ENCODE measurements around the gene KCND2. TPM values are rescaled to one million over a fixed set of nuclear protein-coding genes. Genes with fewer than 3 reads are reported as not detected.

Gene KCND2
- total and polyA plus RNA-seq, 2 of the 4 experiments (the other 2 are of a cell fraction) = under 0.01 TPM; not detected in 1

DNA sequence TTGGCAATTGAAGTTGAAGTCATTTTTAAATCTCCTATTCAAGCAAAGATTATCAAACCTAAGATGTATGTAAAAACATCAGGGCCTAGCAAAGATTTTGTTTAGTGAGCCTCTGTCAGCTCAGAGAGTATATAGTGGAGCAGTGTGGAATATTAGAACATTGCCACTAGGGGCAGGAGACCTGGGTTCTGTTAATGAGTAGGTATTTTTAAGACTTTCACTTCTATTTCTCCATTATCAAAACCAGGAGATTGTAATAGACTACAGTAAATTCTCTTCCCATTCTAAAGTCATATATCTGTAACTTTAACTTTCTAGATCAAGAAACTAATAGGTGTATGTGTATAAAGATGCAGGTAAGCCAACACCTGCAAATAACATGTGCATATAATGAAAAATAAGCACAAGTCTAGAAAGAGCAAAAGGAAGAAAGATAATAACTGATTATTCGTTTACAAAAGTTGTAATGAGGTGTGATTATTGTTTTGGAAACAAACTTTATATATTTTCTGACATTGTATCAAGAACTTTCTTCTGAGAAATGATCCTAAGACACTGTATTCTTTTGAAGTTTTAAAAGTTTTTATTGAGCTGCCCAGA lies 64.4 kb downstream of the KCND2 start:
- H3K9me3 ChIP-seq (ENCODE audit: control insufficient read depth, insufficient read depth, low read length) = no peaks in the 10 kb centered on the region
- H2BK15ac ChIP-seq (ENCODE audit: low read depth, low read length) = no peak overlapping the region
- no peaks in the 10 kb centered on the region for H3K27me3 ChIP-seq (ENCODE audit: control insufficient read depth, insufficient read depth, low read length)
- H3K79me1 ChIP-seq (ENCODE audit: low read depth in 1 of 2, low read length in 2 of 2) = no peaks in the 10 kb centered on the region
- H4K20me1 ChIP-seq (ENCODE audit: insufficient read depth, low read length) = no peaks in the 10 kb centered on the region
- H2BK20ac ChIP-seq (ENCODE audit: low read depth, low read length) = no peak overlapping the region
- peak; percentile 0 for DNase-seq
- H4K5ac ChIP-seq (ENCODE audit: low read depth, low read length) = no peak overlapping the region
- H3K4ac ChIP-seq (ENCODE audit: low read depth, low read length) = no peak overlapping the region
- H3K18ac ChIP-seq (ENCODE audit: low read depth, low read length) = no peak overlapping the region
- H3K4me2 ChIP-seq (ENCODE audit: low read depth, low read length) = no peak overlapping the region
- H3K56ac ChIP-seq (ENCODE audit: extremely low read depth, insufficient read depth, low read length) = no peak overlapping the region
- dilution Hi-C loops (cut with HindIII; ENCODE audit: low sequenced_read_pairs, unreplicated experiment) (no loop called here), intact Hi-C loops (cut with micrococcal nuclease) (loop anchor here (10.0 kb wide), 1 partner anchor 1063 kb away; no protein-coding TSS in a partner anchor), in situ Hi-C loops (cut with MboI; ENCODE audit: low sequenced_read_pairs) (no loop called here)
- H2BK120ac ChIP-seq (ENCODE audit: low read depth, low read length) = no peak overlapping the region
- TF ChIP-seq MAZ (IDR thresholded peaks at IDR 0.05; ENCODE audit: borderline replicate concordance, low read depth, low read length) (no peak), CEBPB (IDR thresholded peaks at IDR 0.05; ENCODE audit: low read depth, low read length) (no peak), MAFK (IDR thresholded peaks at IDR 0.05; ENCODE audit: low read depth, low read length) (no peak)
- TF ChIP-seq, protein P1, sequence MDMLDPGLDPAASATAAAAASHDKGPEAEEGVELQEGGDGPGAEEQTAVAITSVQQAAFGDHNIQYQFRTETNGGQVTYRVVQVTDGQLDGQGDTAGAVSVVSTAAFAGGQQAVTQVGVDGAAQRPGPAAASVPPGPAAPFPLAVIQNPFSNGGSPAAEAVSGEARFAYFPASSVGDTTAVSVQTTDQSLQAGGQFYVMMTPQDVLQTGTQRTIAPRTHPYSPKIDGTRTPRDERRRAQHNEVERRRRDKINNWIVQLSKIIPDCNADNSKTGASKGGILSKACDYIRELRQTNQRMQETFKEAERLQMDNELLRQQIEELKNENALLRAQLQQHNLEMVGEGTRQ (IDR thresholded peaks at IDR 0.05; ENCODE audit: low read depth, low read length) = no peak
- TF ChIP-seq, protein P2, sequence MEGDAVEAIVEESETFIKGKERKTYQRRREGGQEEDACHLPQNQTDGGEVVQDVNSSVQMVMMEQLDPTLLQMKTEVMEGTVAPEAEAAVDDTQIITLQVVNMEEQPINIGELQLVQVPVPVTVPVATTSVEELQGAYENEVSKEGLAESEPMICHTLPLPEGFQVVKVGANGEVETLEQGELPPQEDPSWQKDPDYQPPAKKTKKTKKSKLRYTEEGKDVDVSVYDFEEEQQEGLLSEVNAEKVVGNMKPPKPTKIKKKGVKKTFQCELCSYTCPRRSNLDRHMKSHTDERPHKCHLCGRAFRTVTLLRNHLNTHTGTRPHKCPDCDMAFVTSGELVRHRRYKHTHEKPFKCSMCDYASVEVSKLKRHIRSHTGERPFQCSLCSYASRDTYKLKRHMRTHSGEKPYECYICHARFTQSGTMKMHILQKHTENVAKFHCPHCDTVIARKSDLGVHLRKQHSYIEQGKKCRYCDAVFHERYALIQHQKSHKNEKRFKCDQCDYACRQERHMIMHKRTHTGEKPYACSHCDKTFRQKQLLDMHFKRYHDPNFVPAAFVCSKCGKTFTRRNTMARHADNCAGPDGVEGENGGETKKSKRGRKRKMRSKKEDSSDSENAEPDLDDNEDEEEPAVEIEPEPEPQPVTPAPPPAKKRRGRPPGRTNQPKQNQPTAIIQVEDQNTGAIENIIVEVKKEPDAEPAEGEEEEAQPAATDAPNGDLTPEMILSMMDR (conservative IDR thresholded peaks at IDR 0.05; ENCODE audit: low read depth, low read length) = peak; percentile 27; the same call in 1 of the 2 replicates
- no peak overlapping the region for H4K8ac ChIP-seq (ENCODE audit: low read depth in 2 of 2, low read length in 2 of 2)
- H3K9ac ChIP-seq (ENCODE audit: low read depth, low read length) = no peak overlapping the region
- no peak overlapping the region for H4K91ac ChIP-seq (ENCODE audit: insufficient read depth, low read depth, low read length)
- no peak overlapping the region for H3K14ac ChIP-seq (replicated peaks; ENCODE audit: low read depth, low read length)
- no peaks in the 10 kb centered on the region for H3K36me3 ChIP-seq (ENCODE audit: control insufficient read depth, insufficient read depth, low read length)
- BruUV-seq (replicated peaks) = no TSS peak
- no peaks in the 10 kb centered on the region for H3K9me1 ChIP-seq (ENCODE audit: insufficient read depth, low read length)
- peak; percentile 65 for ATAC-seq (ENCODE audit: low read depth)
- no peak overlapping the region for H2AK9ac ChIP-seq (replicated peaks; ENCODE audit: low read depth, low read length, poor library complexity)
- no peak overlapping the region for H3K4me3 ChIP-seq (ENCODE audit: insufficient read depth, low read depth, low read length)
- no peak overlapping the region for H2AK5ac ChIP-seq (ENCODE audit: low read depth, low read length)
- ChIA-PET POLR2A (ENCODE audit: unreplicated experiment) (no interaction called here), CTCF (interaction anchor here (0.6 to 1.0 kb wide), 2 partner anchors 10 to 11 kb away, joined by 3 read pairs; no protein-coding TSS in a partner anchor)
- H3K23ac ChIP-seq (ENCODE audit: low read depth, low read length) = no peak overlapping the region
- no peak overlapping the region for H2AFZ ChIP-seq (replicated peaks; ENCODE audit: low read length, poor library complexity)
- no CpG with 5 or more reads among the region's 1 CpG for WGBS, 2 experiments (ENCODE audit: extremely low coverage in 2 of 2, insufficient read length in 1 of 2)
- H3K4me1 ChIP-seq (ENCODE audit: control insufficient read depth, insufficient read depth, low read length) = no peaks in the 10 kb centered on the region
- H3K27ac ChIP-seq (ENCODE audit: insufficient read depth, low read length) = no peak overlapping the region
- no peak overlapping the region for H2BK5ac ChIP-seq (ENCODE audit: low read depth, low read length, poor library complexity, severe bottlenecking)
